Cardiac muscle cell (in vitro differentiated cells and primary cell): Measurements from ENCODE around the gene SOX8. TPM values are rescaled to one million over a fixed set of nuclear protein-coding genes. Genes with fewer than 3 reads are reported as not detected.
"Not testable (repeated sequence)": the region's sequence is repeated elsewhere in the genome, so short reads cannot be mapped to it uniquely, and the experiment has no call there.

Source experiments
- DNase-seq, 2 donors: peaks; one replicate each; pipeline versions ENCODE4 v3.0.0 to v3.0.0-alpha.2; 2010 to 2017; ENCODE audit warnings: low read depth in 1 of 2, low spot score in 1 of 2
- H3K27ac ChIP-seq: fragments of 200-600 bp; sonication (generic); 2 replicates; pipeline ENCODE4 v1.5.1; 2016
- H3K27me3 ChIP-seq: fragments of 200-600 bp; sonication (generic); 2 replicates; pipeline ENCODE4 v1.6.0; 2016; ENCODE audit warnings: control low read depth
- H3K36me3 ChIP-seq: fragments of 200-600 bp; sonication (generic); 2 replicates; pipeline ENCODE4 v1.5.1; 2016; ENCODE audit warnings: control low read depth
- H3K4me1 ChIP-seq: fragments of 200-600 bp; sonication (generic); 2 replicates; pipeline ENCODE4 v1.8.1; 2017; ENCODE audit warnings: low read depth, mild to moderate bottlenecking, mixed run types
- H3K4me3 ChIP-seq: fragments of 200-600 bp; sonication (generic); 2 replicates; pipeline ENCODE4 v1.5.1; 2016; ENCODE audit warnings: mild to moderate bottlenecking
- H3K9me3 ChIP-seq: fragments of 200-600 bp; sonication (generic); 2 replicates; pipeline ENCODE4 v1.5.1; 2017; ENCODE audit warnings: low read depth, mild to moderate bottlenecking, control low read depth
- polyA plus RNA-seq: library from polyadenylated mRNA; unstranded; fragments of >200 nt; fragmentation: Nextera tagmentation; extraction: Ambion mirVana; gene quantifications from 2 replicates; pipeline ENCODE4 v1.2.1, GENCODE V29; 2016
- total RNA-seq: library from RNA; depleted of rRNA; stranded (reverse); fragments of >200 nt; gene quantifications from 2 replicates; pipeline ENCODE4 v1.2.3, GENCODE V29; 2016
- TF ChIP-seq, protein P1 (sequence below): IDR thresholded peaks from 2 replicates; pipeline ENCODE4 v1.5.1; 2012; ENCODE audit warnings: low read depth, mild to moderate bottlenecking, low read length

The SOX8 gene
- total and polyA plus RNA-seq, 2 experiments from 2014 or later, result 5.8 to 13.7 TPM

DNA sequence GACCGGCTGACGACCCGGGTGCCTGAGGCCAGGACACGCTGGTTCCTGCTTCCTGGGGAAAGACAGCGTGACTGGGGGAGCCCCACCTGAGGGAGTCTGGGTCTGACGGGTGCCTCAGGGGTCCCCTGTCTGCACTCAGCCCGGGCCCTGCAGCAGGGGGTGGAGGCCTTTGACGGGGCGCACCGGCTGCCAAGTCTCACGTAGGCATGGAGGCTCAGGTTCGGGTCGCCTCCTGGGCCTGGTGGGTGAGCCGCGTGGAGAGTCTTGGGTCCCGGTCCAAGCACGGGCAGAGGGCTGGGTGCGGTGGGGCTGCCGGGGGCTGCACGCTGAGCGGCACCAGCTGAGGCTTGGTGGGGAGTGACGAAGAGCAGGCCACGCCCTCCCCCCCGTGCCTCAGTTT lies 40.9 kb downstream of the SOX8 start:
- Histone ChIP-seq H3K4me3 (no peak overlapping the region), H3K4me1 (no peaks in the 10 kb centered on the region), H3K36me3 (no peaks in the 10 kb centered on the region), H3K27ac (no peak overlapping the region), H3K27me3 (no peaks in the 10 kb centered on the region), H3K9me3 (no peaks in the 10 kb centered on the region)
- no peak for DNase-seq
- TF ChIP-seq, protein P1, sequence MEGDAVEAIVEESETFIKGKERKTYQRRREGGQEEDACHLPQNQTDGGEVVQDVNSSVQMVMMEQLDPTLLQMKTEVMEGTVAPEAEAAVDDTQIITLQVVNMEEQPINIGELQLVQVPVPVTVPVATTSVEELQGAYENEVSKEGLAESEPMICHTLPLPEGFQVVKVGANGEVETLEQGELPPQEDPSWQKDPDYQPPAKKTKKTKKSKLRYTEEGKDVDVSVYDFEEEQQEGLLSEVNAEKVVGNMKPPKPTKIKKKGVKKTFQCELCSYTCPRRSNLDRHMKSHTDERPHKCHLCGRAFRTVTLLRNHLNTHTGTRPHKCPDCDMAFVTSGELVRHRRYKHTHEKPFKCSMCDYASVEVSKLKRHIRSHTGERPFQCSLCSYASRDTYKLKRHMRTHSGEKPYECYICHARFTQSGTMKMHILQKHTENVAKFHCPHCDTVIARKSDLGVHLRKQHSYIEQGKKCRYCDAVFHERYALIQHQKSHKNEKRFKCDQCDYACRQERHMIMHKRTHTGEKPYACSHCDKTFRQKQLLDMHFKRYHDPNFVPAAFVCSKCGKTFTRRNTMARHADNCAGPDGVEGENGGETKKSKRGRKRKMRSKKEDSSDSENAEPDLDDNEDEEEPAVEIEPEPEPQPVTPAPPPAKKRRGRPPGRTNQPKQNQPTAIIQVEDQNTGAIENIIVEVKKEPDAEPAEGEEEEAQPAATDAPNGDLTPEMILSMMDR, result no peak

DNA sequence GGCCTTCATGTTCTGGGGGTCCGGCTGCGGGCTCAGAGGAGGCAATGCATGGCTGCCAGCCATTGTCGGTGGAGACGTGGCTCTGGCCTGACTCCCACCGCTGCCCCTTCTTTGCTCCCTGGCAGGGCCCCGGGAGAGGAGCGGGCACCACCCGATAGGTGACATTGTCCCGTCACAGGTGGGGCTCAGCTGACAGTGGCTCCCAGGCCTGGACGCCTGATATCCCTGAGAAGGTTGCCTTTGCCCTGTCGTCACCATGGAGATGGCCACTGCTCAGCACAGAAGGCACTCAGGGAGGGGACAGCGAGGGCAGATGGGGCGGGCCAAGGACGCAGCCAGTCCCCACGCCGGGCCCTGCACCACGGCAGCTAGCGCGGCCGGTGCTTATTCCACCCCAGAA lies 42.6 kb downstream of the SOX8 start:
- Histone ChIP-seq H3K4me1 (peaks cover 8% of the 10 kb centered on the region), H3K9me3 (no peaks in the 10 kb centered on the region), H3K4me3 (no peak overlapping the region), H3K36me3 (no peaks in the 10 kb centered on the region), H3K27ac (no peak overlapping the region), H3K27me3 (no peaks in the 10 kb centered on the region)
- TF ChIP-seq, protein P1, result no peak
- DNase-seq, result no peak

DNA sequence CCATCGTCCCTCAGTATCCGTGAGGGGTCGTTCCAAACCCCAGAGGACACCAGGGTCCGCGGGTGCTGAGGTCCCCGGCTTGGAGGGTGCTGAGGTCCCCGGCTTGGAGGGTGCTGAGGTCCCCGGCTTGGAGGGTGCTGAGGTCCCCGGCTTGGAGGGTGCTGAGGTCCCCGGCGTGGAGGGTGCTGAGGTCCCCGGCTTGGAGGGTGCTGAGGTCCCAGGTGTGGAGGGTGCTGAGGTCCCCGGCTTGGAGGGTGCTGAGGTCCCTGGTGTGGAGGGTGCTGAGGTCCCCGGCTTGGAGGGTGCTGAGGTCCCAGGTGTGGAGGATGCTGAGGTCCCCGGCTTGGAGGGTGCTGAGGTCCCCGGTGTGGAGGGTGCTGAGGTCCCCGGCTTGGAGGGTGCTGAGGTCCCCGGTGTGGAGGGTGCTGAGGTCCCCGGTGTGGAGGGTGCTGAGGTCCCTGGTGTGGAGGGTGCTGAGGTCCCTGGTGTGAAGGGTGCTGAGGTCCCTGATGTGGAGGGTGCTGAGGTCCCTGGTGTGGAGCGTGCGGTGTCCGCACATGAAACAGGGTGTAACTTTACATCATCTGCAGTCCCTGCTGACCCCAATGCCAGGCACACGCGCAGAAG lies 43.7 kb downstream of the SOX8 start:
- not testable (repeated sequence) for H3K27me3 ChIP-seq, H3K27ac ChIP-seq, H3K4me1 ChIP-seq, H3K4me3 ChIP-seq, H3K36me3 ChIP-seq, H3K9me3 ChIP-seq
- DNase-seq, result peak in 1 of 2 donors; percentile 28

DNA sequence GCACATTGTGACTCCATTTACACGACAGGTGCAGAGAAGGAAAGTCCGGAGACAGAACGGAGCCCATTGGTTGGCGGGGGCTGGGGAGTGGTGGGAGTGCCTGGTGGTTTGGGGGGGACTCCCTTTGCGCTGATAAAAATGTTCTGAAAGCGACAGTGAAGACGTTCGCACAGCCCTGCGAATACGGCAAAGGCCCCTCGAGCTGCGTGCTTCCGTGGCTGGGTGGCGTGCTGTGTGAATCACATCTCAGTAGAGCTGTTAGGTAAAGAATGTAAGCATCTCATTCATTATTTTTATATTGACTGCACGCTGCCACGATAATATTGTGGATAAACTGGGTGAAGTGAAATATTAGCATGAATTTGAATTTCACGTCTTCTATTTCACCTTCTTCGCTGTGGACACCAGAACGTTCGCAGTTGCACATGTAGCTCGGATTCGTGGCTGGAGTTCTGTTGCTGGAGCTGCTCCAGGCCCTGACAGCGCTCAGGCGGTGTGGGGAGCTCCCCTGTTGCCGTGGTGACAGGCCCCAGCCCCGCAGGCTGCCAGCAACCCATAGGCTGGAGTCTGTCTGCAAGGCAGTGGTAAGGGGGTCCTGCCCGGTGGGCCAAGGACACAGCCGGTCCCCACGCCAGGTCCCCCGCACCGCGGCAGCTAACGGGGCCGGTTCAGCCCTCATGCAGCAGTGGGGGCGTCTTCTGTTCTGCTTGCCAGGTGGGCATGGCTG lies 44.6 kb downstream of the SOX8 start:
- Histone ChIP-seq H3K27ac (no peak overlapping the region), H3K36me3 (no peaks in the 10 kb centered on the region), H3K4me1 (peaks cover 11% of the 10 kb centered on the region), H3K9me3 (no peaks in the 10 kb centered on the region), H3K4me3 (no peak overlapping the region), H3K27me3 (no peaks in the 10 kb centered on the region)
- DNase-seq, result peak in 1 of 2 donors; percentile 30
- TF ChIP-seq, protein P1, result no peak

DNA sequence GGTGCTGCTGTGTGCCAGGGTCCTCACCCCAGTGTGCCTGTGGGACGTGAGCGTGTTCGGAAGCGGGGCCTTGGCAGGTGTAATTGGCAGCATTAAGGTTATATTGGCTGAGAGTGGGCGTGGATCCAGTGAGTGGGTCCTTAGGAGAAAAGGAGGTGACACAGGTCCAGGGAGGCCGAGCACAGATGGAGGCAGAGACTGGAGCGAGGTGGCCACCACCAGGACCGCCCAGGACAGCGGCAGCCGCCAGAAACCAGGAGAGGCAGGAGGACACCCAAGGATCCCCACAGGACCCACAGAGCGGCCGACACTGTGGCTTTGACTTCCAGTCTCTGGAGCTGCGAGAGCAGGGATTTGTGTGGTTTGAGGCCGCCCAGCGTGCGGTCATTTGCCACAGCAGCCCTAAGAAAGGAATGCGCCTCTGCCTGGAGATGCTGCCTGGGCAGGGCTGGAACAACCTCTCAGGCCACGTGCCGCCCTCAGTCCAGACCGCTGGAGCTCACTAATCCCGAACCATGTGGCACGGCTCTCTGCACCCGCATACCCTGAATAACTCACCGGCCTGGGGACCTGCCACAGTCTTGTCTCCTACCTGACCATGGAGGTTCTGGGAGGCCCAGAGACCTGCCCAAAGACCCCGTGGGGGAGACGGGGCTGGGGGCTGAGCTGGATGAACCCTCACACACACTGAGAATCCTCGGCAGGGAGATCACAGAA lies 45.4 kb downstream of the SOX8 start:
- Histone ChIP-seq H3K36me3 (no peaks in the 10 kb centered on the region), H3K27me3 (no peaks in the 10 kb centered on the region), H3K4me1 (peaks cover 11% of the 10 kb centered on the region), H3K27ac (no peak overlapping the region), H3K9me3 (no peaks in the 10 kb centered on the region), H3K4me3 (no peak overlapping the region)
- DNase-seq, result no peak
- TF ChIP-seq, protein P1, result no peak

DNA sequence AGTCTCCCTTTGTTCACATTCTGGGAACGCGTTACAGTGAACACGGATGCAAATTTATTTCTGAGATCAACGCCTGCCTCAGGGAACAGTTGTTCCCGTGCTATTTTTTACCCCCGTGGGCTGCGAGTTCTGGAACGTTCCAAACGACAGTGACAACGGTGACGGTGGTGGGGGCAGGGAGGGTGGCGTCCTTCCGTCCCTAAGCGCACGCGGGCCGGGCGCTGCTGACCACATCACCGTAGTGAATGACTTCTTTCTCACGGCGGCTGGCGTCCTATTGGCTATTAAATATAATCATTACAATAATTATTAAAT lies 45.9 kb downstream of the SOX8 start:
- peaks cover 11% of the 10 kb centered on the region for H3K4me1 ChIP-seq
- TF ChIP-seq, protein P1, result no peak
- DNase-seq, result no peak
- no peaks in the 10 kb centered on the region for H3K36me3 ChIP-seq
- H3K27ac ChIP-seq, result no peak overlapping the region
- H3K4me3 ChIP-seq, result no peak overlapping the region
- H3K27me3 ChIP-seq, result no peaks in the 10 kb centered on the region
- H3K9me3 ChIP-seq, result no peaks in the 10 kb centered on the region
